ENCODE data around the gene SLC2A1. TPM values are rescaled to one million over a fixed set of nuclear protein-coding genes. Genes with fewer than 3 reads are reported as not detected.
"Not testable (repeated sequence)": the region's sequence is repeated elsewhere in the genome, so short reads cannot be mapped to it uniquely, and the experiment has no call there.

SLC2A1 gene
- total and polyA plus RNA-seq, 7 donors = 1.1 to 3.8 (median 2.1) TPM

GRCh38 chr1:42922687-42923366, 35.8 kb downstream of the SLC2A1 start:
- H3K27me3 ChIP-seq (ENCODE audit: insufficient read depth in 3 of 3, low read length in 2 of 3) = peaks cover 0 to 6% (median 0%) of the 10 kb centered on the region in 3 donors
- no peaks in the 10 kb centered on the region for H3K36me3 ChIP-seq (ENCODE audit: insufficient read depth in 1 of 2, low read depth in 1 of 2)
- H3K4me3 ChIP-seq = no peak overlapping the region
- intact Hi-C loops (cut with DNase I) = no loop called here
- H3K4me1 ChIP-seq = no peaks in the 10 kb centered on the region
- ATAC-seq (peak in 3 of 4 donors; percentile 43 to 46 (median 43)), DNase-seq (no peak)
- H3K9me3 ChIP-seq = no peaks in the 10 kb centered on the region
- no peak overlapping the region for H3K27ac ChIP-seq
- peak; percentile 59 for TF ChIP-seq CTCF (IDR thresholded peaks at IDR 0.05)
- WGBS, 3 donors = 14 to 38% (median 23%) methylated on average over 4 of the region's 4 CpGs

GRCh38 chr1:42921769-42922168, 36.9 kb downstream of the SLC2A1 start:
- no peaks in the 10 kb centered on the region for H3K9me3 ChIP-seq
- TF ChIP-seq CTCF (IDR thresholded peaks at IDR 0.05) = no peak
- H3K4me1 ChIP-seq = no peaks in the 10 kb centered on the region
- DNase-seq = no peak
- H3K36me3 ChIP-seq (ENCODE audit: insufficient read depth in 1 of 2, low read depth in 1 of 2) = no peaks in the 10 kb centered on the region
- H3K4me3 ChIP-seq = no peak overlapping the region
- intact Hi-C loops (cut with DNase I) = no loop called here
- H3K27me3 ChIP-seq (ENCODE audit: insufficient read depth in 3 of 3, low read length in 2 of 3) = peaks cover 0 to 6% (median 0%) of the 10 kb centered on the region in 3 donors
- 76 to 90% (median 86%) methylated on average over 4 of the region's 4 CpGs for WGBS, 3 donors
- no peak overlapping the region for H3K27ac ChIP-seq
- ATAC-seq = no peak

GRCh38 chr1:42919651-42920050, 39.0 kb downstream of the SLC2A1 start:
- H3K27me3 ChIP-seq (ENCODE audit: insufficient read depth in 3 of 3, low read length in 2 of 3); H3K36me3 ChIP-seq (ENCODE audit: insufficient read depth in 1 of 2, low read depth in 1 of 2); H3K27ac ChIP-seq; H3K9me3 ChIP-seq; H3K4me3 ChIP-seq; H3K4me1 ChIP-seq; DNase-seq; ATAC-seq: not testable (repeated sequence)
- intact Hi-C loops (cut with DNase I) = loop anchor here in 1 of 2 donors (10.0 kb wide), 1 partner anchor 145 kb away; no protein-coding TSS in a partner anchor
- WGBS, 3 donors = 90 to 93% (median 93%) methylated on average over 5 of the region's 5 CpGs

GRCh38 chr1:42917241-42917495, 41.5 kb downstream of the SLC2A1 start:
- no peak for TF ChIP-seq CTCF (IDR thresholded peaks at IDR 0.05)
- Histone ChIP-seq H3K27ac (no peak overlapping the region), H3K9me3 (peaks cover 3% of the 10 kb centered on the region), H3K36me3 (ENCODE audit: insufficient read depth in 1 of 2, low read depth in 1 of 2) (no peaks in the 10 kb centered on the region), H3K27me3 (ENCODE audit: insufficient read depth in 3 of 3, low read length in 2 of 3) (no peaks in the 10 kb centered on the region), H3K4me3 (no peak overlapping the region), H3K4me1 (no peaks in the 10 kb centered on the region)
- ATAC-seq (no peak), DNase-seq (no peak)
- intact Hi-C loops (cut with DNase I) = loop anchor here in 1 of 2 donors (10.0 kb wide), 1 partner anchor 142 kb away; no protein-coding TSS in a partner anchor
- 89 to 98% (median 95%) methylated on average over 13 to 15 of the region's 15 CpGs for WGBS, 3 donors

- Histone ChIP-seq H3K4me1 (no peaks in the 10 kb centered on the region), H3K36me3 (ENCODE audit: insufficient read depth in 1 of 2, low read depth in 1 of 2) (no peaks in the 10 kb centered on the region), H3K4me3 (no peak overlapping the region), H3K27me3 (ENCODE audit: insufficient read depth in 3 of 3, low read length in 2 of 3) (no peaks in the 10 kb centered on the region), H3K27ac (no peak overlapping the region), H3K9me3 (peaks cover 3% of the 10 kb centered on the region)
- ATAC-seq (no peak), DNase-seq (no peak)
- intact Hi-C loops (cut with DNase I) = loop anchor here in 1 of 2 donors (10.0 kb wide), 1 partner anchor 141 kb away; no protein-coding TSS in a partner anchor
- WGBS, 3 donors = 90 to 93% (median 91%) methylated on average over 3 of the region's 3 CpGs
- no peak for TF ChIP-seq CTCF (IDR thresholded peaks at IDR 0.05)
Observed at GRCh38 chr1:42915456-42915855, 43.2 kb downstream of the SLC2A1 start.
